Stimulated activated naive CD8-positive, alpha-beta T cell treated with anti-CD3 and anti-CD28 coated beads, Interleukin-15, amount 100 ng/mL, for 72 hours (primary cell): ENCODE measurements around the gene GIGYF2.

Experiments used
- ATAC-seq: fragments of 150-1000 bp; cut with Tn5 transposase; 2 replicates; pipeline ENCODE4 v1.10.0; 2021; ENCODE audit warnings: mild to moderate bottlenecking, moderate library complexity
- DNase-seq, 2 donors: peaks; one replicate each; pipeline ENCODE4 v3.0.0; 2021 to 2022
- H3K27ac Mint-ChIP-seq, 2 donors: one replicate each; pipeline ENCODE4 v1.8.0; 2022; ENCODE audit warnings: mild to moderate bottlenecking in 2 of 2, mixed read lengths in 2 of 2, moderate library complexity in 2 of 2
- H3K27me3 Mint-ChIP-seq: one replicate; pipeline ENCODE4 v1.8.0; 2022; ENCODE audit warnings: mixed read lengths
- H3K4me1 Mint-ChIP-seq: one replicate; pipeline ENCODE4 v1.8.0; 2022; ENCODE audit warnings: mild to moderate bottlenecking, mixed read lengths
- H3K4me3 Mint-ChIP-seq, 2 donors: one replicate each; pipeline ENCODE4 v1.8.0; 2022; ENCODE audit warnings: mild to moderate bottlenecking in 2 of 2, mixed read lengths in 2 of 2, moderate library complexity in 1 of 2
- H3K9me3 Mint-ChIP-seq, 2 donors: one replicate each; pipeline ENCODE4 v1.8.0; 2022; ENCODE audit warnings: mixed read lengths in 2 of 2

GIGYF2 gene

GRCh38 chr2:232770207-232770606 lies 73.1 kb downstream of the GIGYF2 start:
- no peaks in the 10 kb centered on the region for H3K27me3 Mint-ChIP-seq
- H3K4me3 Mint-ChIP-seq: no peak overlapping the region
- H3K27ac Mint-ChIP-seq: no peak overlapping the region
- peaks cover 31% of the 10 kb centered on the region for H3K4me1 Mint-ChIP-seq
- ATAC-seq (no peak), DNase-seq (no peak)
- H3K9me3 Mint-ChIP-seq: no peaks in the 10 kb centered on the region

- ATAC-seq (no peak), DNase-seq (no peak)
- no peaks in the 10 kb centered on the region for H3K9me3 Mint-ChIP-seq
- no peak overlapping the region for H3K4me3 Mint-ChIP-seq
- H3K4me1 Mint-ChIP-seq: peaks cover 21% of the 10 kb centered on the region
- no peak overlapping the region for H3K27ac Mint-ChIP-seq
- no peaks in the 10 kb centered on the region for H3K27me3 Mint-ChIP-seq
Observed at GRCh38 chr2:232771870-232772269, 74.7 kb downstream of the GIGYF2 start.

- Mint-ChIP-seq H3K4me3 (no peak overlapping the region), H3K9me3 (no peaks in the 10 kb centered on the region), H3K4me1 (peaks cover 20% of the 10 kb centered on the region), H3K27me3 (no peaks in the 10 kb centered on the region), H3K27ac (peak overlapping the region; percentile 5 to 42)
- DNase-seq (no peak), ATAC-seq (peak; percentile 68)
Observed at GRCh38 chr2:232772531-232772930, 75.4 kb downstream of the GIGYF2 start.

- Mint-ChIP-seq H3K27me3 (no peaks in the 10 kb centered on the region), H3K9me3 (no peaks in the 10 kb centered on the region), H3K27ac (no peak overlapping the region), H3K4me1 (peaks cover 20% of the 10 kb centered on the region), H3K4me3 (no peak overlapping the region)
- no peak for DNase-seq
- no peak for ATAC-seq
Observed at GRCh38 chr2:232773815-232774214, 76.7 kb downstream of the GIGYF2 start.

- ATAC-seq: no peak
- Mint-ChIP-seq H3K27ac (no peak within 1 kb of the TSS), H3K4me1 (peaks cover 17% of the 10 kb centered on the region), H3K4me3 (no peak within 1 kb of the TSS), H3K27me3 (no peaks in the 10 kb centered on the region), H3K9me3 (no peaks in the 10 kb centered on the region)
- DNase-seq: no peak
Observed at GRCh38 chr2:232776435-232776834, 79.3 kb downstream of the GIGYF2 start, which contains the start of gene KCNJ13. Gene KCNJ13 (minus strand): TSS chr2:232776565. CDS start chr2:232771362, 5,203 bp downstream.

- H3K27ac Mint-ChIP-seq: no peak overlapping the region
- DNase-seq: no peak
- H3K4me1 Mint-ChIP-seq: peaks cover 19% of the 10 kb centered on the region
- H3K9me3 Mint-ChIP-seq: no peaks in the 10 kb centered on the region
- ATAC-seq: no peak
- H3K27me3 Mint-ChIP-seq: no peaks in the 10 kb centered on the region
- H3K4me3 Mint-ChIP-seq: no peak overlapping the region
Observed at GRCh38 chr2:232777276-232777675, 80.1 kb downstream of the GIGYF2 start.

- ATAC-seq: no peak
- Mint-ChIP-seq H3K9me3 (no peaks in the 10 kb centered on the region), H3K27me3 (no peaks in the 10 kb centered on the region), H3K4me1 (peaks cover 9% of the 10 kb centered on the region), H3K4me3 (no peak overlapping the region), H3K27ac (no peak overlapping the region)
- DNase-seq: no peak
Observed at GRCh38 chr2:232779465-232779864, 82.3 kb downstream of the GIGYF2 start.

GRCh38 chr2:232779934-232780333 lies 82.8 kb downstream of the GIGYF2 start:
- ATAC-seq: no peak
- Mint-ChIP-seq H3K27me3 (no peaks in the 10 kb centered on the region), H3K9me3 (no peaks in the 10 kb centered on the region), H3K27ac (no peak overlapping the region), H3K4me1 (peaks cover 9% of the 10 kb centered on the region), H3K4me3 (no peak overlapping the region)
- DNase-seq: no peak

- H3K9me3 Mint-ChIP-seq: no peaks in the 10 kb centered on the region
- peak overlapping the region in 1 of 2 donors; percentile 38 for H3K4me3 Mint-ChIP-seq
- peaks cover 9% of the 10 kb centered on the region for H3K4me1 Mint-ChIP-seq
- ATAC-seq (peak; percentile 100), DNase-seq (peak; percentile 39 to 53)
- H3K27ac Mint-ChIP-seq: peak overlapping the region in 1 of 2 donors; percentile 91
- no peaks in the 10 kb centered on the region for H3K27me3 Mint-ChIP-seq
Observed at GRCh38 chr2:232781765-232782164, 84.6 kb downstream of the GIGYF2 start.

GRCh38 chr2:232783278-232783677 lies 86.1 kb downstream of the GIGYF2 start:
- Mint-ChIP-seq H3K9me3 (no peaks in the 10 kb centered on the region), H3K27ac (no peak overlapping the region), H3K27me3 (no peaks in the 10 kb centered on the region), H3K4me1 (peaks cover 9% of the 10 kb centered on the region), H3K4me3 (no peak overlapping the region)
- no peak for DNase-seq
- no peak for ATAC-seq

- Mint-ChIP-seq H3K4me3 (no peak overlapping the region), H3K9me3 (no peaks in the 10 kb centered on the region), H3K27ac (no peak overlapping the region), H3K27me3 (no peaks in the 10 kb centered on the region), H3K4me1 (no peaks in the 10 kb centered on the region)
- ATAC-seq: no peak
- DNase-seq: no peak
Observed at GRCh38 chr2:232787806-232788205, 90.7 kb downstream of the GIGYF2 start.

- Mint-ChIP-seq H3K4me3 (no peak overlapping the region), H3K27ac (no peak overlapping the region), H3K9me3 (no peaks in the 10 kb centered on the region), H3K27me3 (no peaks in the 10 kb centered on the region), H3K4me1 (no peaks in the 10 kb centered on the region)
- DNase-seq: no peak
- no peak for ATAC-seq
Observed at GRCh38 chr2:232789082-232789481, 92.0 kb downstream of the GIGYF2 start.

- DNase-seq (no peak), ATAC-seq (no peak)
- Mint-ChIP-seq H3K9me3 (no peaks in the 10 kb centered on the region), H3K4me1 (no peaks in the 10 kb centered on the region), H3K27me3 (no peaks in the 10 kb centered on the region), H3K4me3 (no peak overlapping the region), H3K27ac (no peak overlapping the region)
Observed at GRCh38 chr2:232791518-232791917, 94.4 kb downstream of the GIGYF2 start.

- Mint-ChIP-seq H3K27me3 (no peaks in the 10 kb centered on the region), H3K4me1 (no peaks in the 10 kb centered on the region), H3K4me3 (no peak overlapping the region), H3K9me3 (no peaks in the 10 kb centered on the region), H3K27ac (no peak overlapping the region)
- ATAC-seq (no peak), DNase-seq (no peak)
Observed at GRCh38 chr2:232793271-232793670, 96.1 kb downstream of the GIGYF2 start.

- no peak for DNase-seq
- no peak for ATAC-seq
- Mint-ChIP-seq H3K4me1 (no peaks in the 10 kb centered on the region), H3K9me3 (no peaks in the 10 kb centered on the region), H3K27me3 (no peaks in the 10 kb centered on the region), H3K27ac (no peak overlapping the region), H3K4me3 (no peak overlapping the region)
Observed at GRCh38 chr2:232794981-232795380, 97.8 kb downstream of the GIGYF2 start.

GRCh38 chr2:232795920-232796319 lies 98.8 kb downstream of the GIGYF2 start:
- Mint-ChIP-seq H3K27me3 (no peaks in the 10 kb centered on the region), H3K4me3 (no peak overlapping the region), H3K27ac (peak overlapping the region; percentile 10 to 38), H3K9me3 (no peaks in the 10 kb centered on the region), H3K4me1 (no peaks in the 10 kb centered on the region)
- DNase-seq (no peak), ATAC-seq (no peak)

GRCh38 chr2:232798187-232798586 lies 101.1 kb downstream of the GIGYF2 start:
- Mint-ChIP-seq H3K27ac (peak overlapping the region in 1 of 2 donors; percentile 38), H3K4me1 (no peaks in the 10 kb centered on the region), H3K27me3 (no peaks in the 10 kb centered on the region), H3K4me3 (no peak overlapping the region), H3K9me3 (no peaks in the 10 kb centered on the region)
- DNase-seq (no peak), ATAC-seq (no peak)
